Smooth muscle cell (in vitro differentiated cells): ENCODE measurements around the gene NRL. TPM values are rescaled to one million over a fixed set of nuclear protein-coding genes. Genes with fewer than 3 reads are reported as not detected.

Source experiments
- DNase-seq: peaks from one replicate; lab custom pipeline; 2025; ENCODE audit not compliant: unreplicated experiment; lab: John Stamatoyannopoulos, UW
- H2AFZ ChIP-seq: fragments of 200-600 bp; sonication (generic); 2 replicates; pipeline ENCODE4 v1.6.0; 2016; ENCODE audit warnings: antibody characterized with exemption, low read depth, mild to moderate bottlenecking
- H3F3A ChIP-seq: fragments of 200-600 bp; sonication (generic); 2 replicates; pipeline ENCODE4 v1.6.0; 2017; ENCODE audit warnings: antibody characterized with exemption, low read depth
- H3K27ac ChIP-seq: fragments of 200-600 bp; sonication (generic); 2 replicates; pipeline ENCODE4 v1.5.1; 2016; ENCODE audit warnings: low read depth, mild to moderate bottlenecking
- H3K27me3 ChIP-seq: fragments of 200-600 bp; sonication (generic); 2 replicates; pipeline ENCODE4 v1.6.1; 2016; ENCODE audit warnings: low read depth, mild to moderate bottlenecking
- H3K36me3 ChIP-seq: fragments of 200-600 bp; sonication (generic); 2 replicates; pipeline ENCODE4 v1.5.1; 2016; ENCODE audit warnings: low read depth
- H3K4me1 ChIP-seq: fragments of 200-600 bp; sonication (generic); 2 replicates; pipeline ENCODE4 v1.5.1; 2016; ENCODE audit warnings: low read depth
- H3K4me2 ChIP-seq: fragments of 200-600 bp; sonication (generic); 2 replicates; pipeline ENCODE4 v1.6.0; 2016; ENCODE audit warnings: mild to moderate bottlenecking
- H3K4me3 ChIP-seq: fragments of 200-600 bp; sonication (generic); 2 replicates; pipeline ENCODE4 v1.5.1; 2016; ENCODE audit warnings: mild to moderate bottlenecking
- H3K79me2 ChIP-seq: fragments of 200-600 bp; sonication (generic); 2 replicates; pipeline ENCODE4 v1.6.0; 2016; ENCODE audit warnings: low read depth, mild to moderate bottlenecking
- H3K9ac ChIP-seq: fragments of 200-600 bp; sonication (generic); 2 replicates; pipeline ENCODE4 v1.6.0; 2016; ENCODE audit warnings: low read depth
- H3K9me3 ChIP-seq: fragments of 200-600 bp; sonication (generic); replicated peaks from 2 replicates; pipeline ENCODE4 v1.5.1; 2016; ENCODE audit warnings: low read depth
- H4K20me1 ChIP-seq: fragments of 200-600 bp; sonication (generic); 2 replicates; pipeline ENCODE4 v1.6.0; 2016; ENCODE audit warnings: low read depth
- CTCF ChIP-seq: fragments of 200-600 bp; sonication (generic); IDR thresholded peaks from 2 replicates; pipeline ENCODE4 v1.5.1; 2017; ENCODE audit warnings: borderline replicate concordance, mild to moderate bottlenecking, antibody characterized with exemption; ENCODE audit not compliant: insufficient read depth, poor library complexity, severe bottlenecking
- WGBS: methylation state at CpG from one replicate; pipeline ENCODE4 v1.1.7; 2016; ENCODE audit warnings: low lambda C conversion rate; 5-methylcytosine and 5-hydroxymethylcytosine counted together
- polyA plus RNA-seq: library from polyadenylated mRNA; unstranded; fragments of >200 nt; fragmentation: Nextera tagmentation; extraction: Ambion mirVana; gene quantifications from 2 replicates; pipeline ENCODE4 v1.2.1, GENCODE V29; 2016
- total RNA-seq: library from RNA; depleted of rRNA; stranded (reverse); fragments of >200 nt; gene quantifications from 2 replicates; pipeline ENCODE4 v1.2.3, GENCODE V29; 2014

The NRL gene
- total and polyA plus RNA-seq, 2 experiments from 2014 or later, result 1.3 to 1.9 TPM

- no peaks in the 10 kb centered on the region for H4K20me1 ChIP-seq
- no peak for TF ChIP-seq CTCF
- no peak overlapping the region for H3K4me2 ChIP-seq
- peaks cover 15% of the 10 kb centered on the region for H3K79me2 ChIP-seq
- no peak overlapping the region for H3K4me3 ChIP-seq
- WGBS, result 96% methylated on average over 16 of the region's 16 CpGs
- no peaks in the 10 kb centered on the region for H3K9me3 ChIP-seq
- no peaks in the 10 kb centered on the region for H3K27me3 ChIP-seq
- no peak overlapping the region for H2AFZ ChIP-seq
- no peak for DNase-seq
- H3F3A ChIP-seq, result no peaks in the 10 kb centered on the region
- H3K9ac ChIP-seq, result no peak overlapping the region
- no peaks in the 10 kb centered on the region for H3K36me3 ChIP-seq
- H3K27ac ChIP-seq, result no peak overlapping the region
- peaks cover 9% of the 10 kb centered on the region for H3K4me1 ChIP-seq
These were observed 16.4 kb downstream of the NRL start for GRCh38 chr14:24098229-24098926.

- H3K27ac ChIP-seq, result no peak overlapping the region
- no peak for TF ChIP-seq CTCF
- H3F3A ChIP-seq, result no peaks in the 10 kb centered on the region
- no peak overlapping the region for H3K4me2 ChIP-seq
- H3K9me3 ChIP-seq, result no peaks in the 10 kb centered on the region
- H4K20me1 ChIP-seq, result no peaks in the 10 kb centered on the region
- no peaks in the 10 kb centered on the region for H3K27me3 ChIP-seq
- H3K4me1 ChIP-seq, result peaks cover 9% of the 10 kb centered on the region
- H3K4me3 ChIP-seq, result no peak overlapping the region
- H3K79me2 ChIP-seq, result peaks cover 15% of the 10 kb centered on the region
- 95% methylated on average over 8 of the region's 8 CpGs for WGBS
- no peaks in the 10 kb centered on the region for H3K36me3 ChIP-seq
- no peak overlapping the region for H3K9ac ChIP-seq
- DNase-seq, result no peak
- no peak overlapping the region for H2AFZ ChIP-seq
These were observed 18.1 kb downstream of the NRL start for GRCh38 chr14:24096545-24097181.

- 25% methylated on average over 12 of the region's 12 CpGs for WGBS
- H3K4me3 ChIP-seq, result peak overlapping the region; percentile 91
- peak overlapping the region; percentile 42 for H2AFZ ChIP-seq
- peak overlapping the region; percentile 73 for H3K27ac ChIP-seq
- no peak for DNase-seq
- peaks cover 15% of the 10 kb centered on the region for H3K79me2 ChIP-seq
- TF ChIP-seq CTCF, result no peak
- peaks cover 9% of the 10 kb centered on the region for H3K4me1 ChIP-seq
- no peaks in the 10 kb centered on the region for H3K36me3 ChIP-seq
- peak overlapping the region; percentile 75 for H3K9ac ChIP-seq
- peak overlapping the region; percentile 92 for H3K4me2 ChIP-seq
- no peaks in the 10 kb centered on the region for H3K27me3 ChIP-seq
- no peaks in the 10 kb centered on the region for H3F3A ChIP-seq
- no peaks in the 10 kb centered on the region for H4K20me1 ChIP-seq
- no peaks in the 10 kb centered on the region for H3K9me3 ChIP-seq
These were observed 19.3 kb downstream of the NRL start for GRCh38 chr14:24095271-24096068.
